GM19467 (cell line): ENCODE data around the gene EFCAB12.
"Not testable (repeated sequence)": the region's sequence is repeated elsewhere in the genome, so short reads cannot be mapped to it uniquely, and the experiment has no call there.

Source experiments
- ATAC-seq: cut with Tn5 transposase; IDR thresholded peaks from one replicate; pipeline ENCODE4 v1.9.1; 2021; ENCODE audit warnings: mild to moderate bottlenecking, moderate library complexity; ENCODE audit not compliant: unreplicated experiment

Gene EFCAB12

DNA sequence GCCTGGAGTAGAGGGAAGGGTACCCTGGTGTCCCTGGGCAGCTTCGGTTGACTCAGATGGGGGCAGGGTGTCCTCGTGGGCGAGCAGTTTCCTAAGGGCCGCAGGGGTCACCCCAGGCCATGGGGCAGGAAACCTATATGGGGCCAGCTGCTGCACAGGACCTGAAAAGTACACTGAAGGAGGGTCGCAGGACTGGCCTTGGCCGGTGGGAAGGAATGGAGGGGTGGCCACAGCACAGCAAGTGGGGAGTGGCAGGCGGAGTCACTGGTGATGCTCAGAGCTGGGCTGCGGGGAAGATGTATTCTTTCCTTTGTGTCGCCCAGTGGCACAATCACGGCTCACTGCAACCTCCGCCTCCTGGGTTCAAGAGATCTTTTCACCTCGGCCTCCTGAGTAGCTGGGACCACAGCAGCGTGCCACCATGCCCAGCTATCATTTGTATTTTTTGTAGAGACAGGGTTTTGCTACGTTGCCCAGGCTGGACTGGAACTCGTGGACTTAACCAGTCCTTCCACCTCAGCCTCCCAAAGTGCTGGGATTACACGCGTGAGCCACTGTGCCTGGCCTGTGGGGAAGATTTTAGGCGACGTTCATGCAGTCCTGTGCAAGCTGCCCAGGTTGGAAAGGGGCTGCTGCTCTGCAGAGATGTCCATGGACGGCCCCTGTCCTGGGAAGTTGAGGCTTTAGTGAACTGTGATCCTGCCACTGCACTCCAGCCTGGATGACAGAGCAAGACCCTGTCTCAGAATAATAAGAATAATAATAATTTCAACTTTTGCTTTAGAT is 57.2 kb downstream of the EFCAB12 start:
- ATAC-seq = no peak

DNA sequence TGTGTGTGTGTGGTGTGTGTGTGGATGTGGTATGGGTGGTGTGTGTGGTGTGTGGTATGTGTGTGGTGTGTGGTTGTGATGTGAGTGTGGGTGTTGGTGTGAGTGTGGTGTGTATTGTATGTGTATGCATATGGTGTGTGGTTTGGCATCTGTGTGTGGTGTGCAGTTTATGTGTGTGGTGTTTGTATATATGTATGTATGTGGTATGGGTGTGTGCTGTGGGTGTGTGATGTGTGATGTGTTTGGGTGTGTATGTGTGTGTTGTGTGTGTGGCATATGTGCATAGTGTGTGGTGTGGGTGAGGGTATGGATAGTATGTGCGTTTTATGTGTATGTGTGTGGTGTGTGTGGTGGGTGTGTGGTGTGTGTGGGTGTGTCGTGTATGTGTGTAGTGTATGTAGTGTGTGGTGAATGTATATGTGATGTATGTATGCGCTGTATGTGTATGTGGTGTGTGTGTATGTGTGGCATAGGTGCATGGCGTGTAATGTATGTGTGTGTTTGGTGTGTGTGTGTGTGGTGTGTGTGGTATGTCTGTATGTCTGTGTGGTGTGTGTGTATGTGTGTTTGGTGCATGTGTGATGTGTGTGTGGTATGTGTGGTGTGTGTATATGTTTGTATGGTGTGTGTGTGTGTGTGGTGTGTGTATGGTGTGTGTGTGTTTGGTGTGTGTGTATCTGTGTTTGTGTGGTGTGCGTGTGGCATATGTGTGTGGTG is 58.0 kb downstream of the EFCAB12 start:
- no peak for ATAC-seq

DNA sequence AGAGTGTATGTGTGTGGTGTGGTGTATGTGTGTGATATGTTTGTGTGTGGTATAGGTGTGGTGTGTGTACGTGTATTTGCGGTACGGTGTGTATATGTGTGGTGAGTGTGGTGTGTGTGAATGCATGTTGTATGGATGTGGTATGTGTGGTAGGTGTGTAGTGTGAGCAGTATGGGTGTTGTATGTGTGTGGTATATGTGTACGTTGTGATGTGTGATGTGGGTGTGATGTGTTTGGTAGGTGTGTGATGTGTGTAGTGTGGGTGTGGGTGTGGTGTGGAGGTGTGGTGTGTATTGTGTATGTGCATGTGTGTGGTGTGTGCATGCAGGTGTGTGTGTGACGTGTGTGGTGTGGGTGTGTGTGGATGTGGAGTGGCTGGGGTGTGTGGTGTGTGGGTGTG is 58.7 kb downstream of the EFCAB12 start:
- no peak for ATAC-seq

DNA sequence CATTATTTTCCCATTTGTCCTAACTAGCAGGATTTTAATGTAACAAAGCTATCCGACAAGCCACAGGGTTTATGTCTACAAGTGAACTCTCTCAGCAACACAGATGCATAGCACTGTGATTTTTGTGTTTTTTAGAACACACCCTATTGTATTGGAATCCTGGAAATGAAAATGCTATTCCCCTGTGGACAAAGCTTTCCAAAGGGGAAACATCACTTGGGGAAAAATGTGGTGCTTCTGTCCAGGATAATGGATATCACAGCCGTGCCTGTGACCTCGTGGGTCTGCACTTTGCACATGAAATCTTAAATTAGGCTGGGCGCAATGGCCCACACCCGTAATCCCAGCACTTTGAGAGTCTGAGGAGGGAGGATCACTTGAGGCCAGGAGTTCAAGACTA is 60.6 kb downstream of the EFCAB12 start:
- ATAC-seq = no peak

DNA sequence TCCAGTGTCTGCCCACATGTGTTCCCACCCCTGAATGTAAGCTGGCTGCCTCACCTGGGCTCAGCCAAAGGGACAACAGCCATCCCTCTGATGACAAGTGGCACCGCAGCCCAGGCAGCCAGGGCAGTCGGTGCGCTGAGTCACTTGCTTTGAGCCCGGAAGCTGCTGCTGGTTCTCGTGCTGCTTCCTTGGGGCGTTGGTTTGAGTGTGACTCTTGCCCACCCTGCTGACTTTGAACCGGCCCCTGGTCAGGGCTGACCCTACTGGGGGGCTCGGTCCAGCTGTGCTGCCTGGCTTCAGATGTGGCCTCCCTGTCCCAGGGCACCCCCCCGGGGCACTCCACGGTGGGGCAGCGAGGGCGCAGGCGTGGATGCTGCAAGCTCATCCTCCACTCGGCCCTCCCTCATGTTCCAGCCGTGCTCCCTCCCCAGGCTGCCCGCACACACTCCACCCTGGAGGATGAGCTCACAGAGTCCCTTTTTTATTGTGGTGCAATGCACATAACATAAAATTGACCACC is 62.1 kb downstream of the EFCAB12 start:
- ATAC-seq = no peak

DNA sequence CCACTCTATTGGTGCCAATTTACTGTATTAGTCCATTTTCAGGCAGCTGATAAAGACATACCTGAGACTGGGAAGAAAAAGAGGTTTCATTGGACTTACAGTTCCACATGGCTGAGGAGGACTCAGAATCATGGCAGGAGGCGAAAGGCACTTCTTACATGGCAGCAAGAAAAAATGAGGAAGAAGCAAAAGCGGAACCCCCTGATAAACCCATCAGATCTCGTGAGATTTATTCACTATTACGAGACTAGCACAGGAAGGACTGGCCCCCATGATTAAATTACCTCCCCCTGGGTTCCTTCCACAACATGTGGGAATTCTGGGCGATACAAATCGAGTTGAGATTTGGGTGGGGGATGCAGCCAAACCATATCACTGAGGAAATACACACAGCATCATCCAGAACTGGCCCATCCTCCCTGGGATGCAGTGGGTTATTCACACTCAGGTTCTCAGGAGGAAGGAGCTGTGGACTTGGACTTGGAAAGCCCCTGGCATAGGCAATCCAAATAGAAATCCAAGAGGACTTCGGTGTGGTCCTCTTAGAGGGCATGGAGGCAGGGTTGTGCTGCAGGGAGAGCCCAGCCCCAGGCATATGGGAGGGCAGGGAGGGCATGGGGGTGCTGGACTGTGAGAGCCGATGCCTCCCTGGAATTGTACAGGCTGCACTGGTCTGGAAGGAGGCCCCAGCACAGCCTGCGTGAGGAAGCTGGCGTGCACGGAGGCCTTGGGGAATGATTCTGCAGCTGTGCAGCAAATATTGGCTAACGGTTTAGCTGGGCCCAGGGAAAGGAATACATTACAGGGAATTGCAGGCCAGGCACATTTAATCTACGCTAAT is 62.9 kb downstream of the EFCAB12 start:
- no peak for ATAC-seq

DNA sequence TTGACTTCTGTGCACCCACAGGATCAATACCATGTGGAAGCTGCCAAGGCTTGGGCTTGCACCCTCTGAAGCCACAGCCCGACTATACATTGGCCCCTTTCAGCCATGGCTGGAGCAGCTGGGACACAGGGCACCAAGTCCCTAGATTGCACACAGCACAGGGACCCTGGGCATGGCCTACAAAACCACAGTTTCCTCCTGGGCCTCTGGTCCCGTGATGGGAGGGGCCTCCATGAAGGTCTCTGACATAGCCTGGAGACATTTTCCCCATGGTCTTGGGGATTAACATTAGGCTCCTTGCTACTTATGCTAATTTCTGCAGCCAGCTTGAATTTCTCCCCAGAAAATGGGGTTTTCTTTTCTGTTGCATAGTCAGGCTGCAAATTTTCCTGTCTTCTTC is 63.6 kb downstream of the EFCAB12 start:
- ATAC-seq = not testable (repeated sequence)

DNA sequence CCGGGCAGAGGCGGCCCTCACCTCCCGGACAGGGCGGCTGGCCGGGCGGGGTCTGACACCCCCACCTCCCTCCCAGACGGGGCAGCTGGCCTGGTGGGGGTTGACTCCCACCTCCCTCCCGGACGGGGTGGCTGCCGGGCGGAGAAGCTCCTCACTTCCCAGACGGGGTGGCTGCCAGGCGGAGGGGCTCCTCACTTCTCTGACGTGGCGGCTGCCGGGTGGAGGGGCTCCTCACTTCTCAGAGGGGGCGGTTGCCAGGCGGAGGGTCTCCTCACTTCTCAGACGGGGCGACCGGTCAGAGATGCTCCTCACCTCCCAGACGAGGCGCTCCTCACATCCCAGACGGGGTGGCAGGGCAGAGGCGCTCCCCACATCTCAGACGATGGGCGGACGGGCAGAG is 65.1 kb downstream of the EFCAB12 start:
- ATAC-seq = not testable (repeated sequence)

DNA sequence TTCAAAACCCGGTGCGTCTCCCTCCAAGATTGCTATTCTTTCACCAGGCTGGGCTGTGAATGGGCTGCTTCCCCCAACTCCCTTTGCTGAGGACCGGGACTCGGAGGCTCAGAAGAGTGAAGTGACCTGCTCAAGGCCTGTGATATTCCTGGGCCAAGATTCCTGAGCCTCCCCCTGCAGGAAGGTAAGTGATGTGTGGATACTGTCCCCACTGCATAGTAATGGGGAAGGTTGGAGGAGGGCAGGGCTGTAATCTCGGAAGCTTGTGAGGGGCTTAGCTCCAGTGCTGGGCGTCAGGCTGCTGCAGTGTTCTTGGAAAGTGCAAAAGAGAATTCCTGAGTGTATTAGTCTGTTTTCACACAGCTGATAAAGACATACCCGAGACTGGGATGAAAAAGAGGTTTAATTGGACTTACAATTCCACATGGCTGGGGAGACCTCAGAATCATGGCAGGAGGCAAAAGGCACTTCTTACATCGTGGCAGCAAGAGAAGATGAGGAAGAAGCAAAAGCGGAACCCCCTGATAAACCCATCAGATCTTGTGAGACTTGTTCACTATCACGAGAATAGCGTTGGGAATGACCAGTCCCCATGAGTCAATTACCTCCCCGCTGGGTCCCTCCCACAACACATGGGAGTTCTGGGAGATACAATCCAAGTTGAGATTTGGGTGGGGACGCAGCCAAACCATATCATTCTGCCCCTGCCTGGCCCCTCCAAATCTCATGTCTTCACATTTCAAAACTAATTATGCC is 67.6 kb downstream of the EFCAB12 start:
- no peak for ATAC-seq

DNA sequence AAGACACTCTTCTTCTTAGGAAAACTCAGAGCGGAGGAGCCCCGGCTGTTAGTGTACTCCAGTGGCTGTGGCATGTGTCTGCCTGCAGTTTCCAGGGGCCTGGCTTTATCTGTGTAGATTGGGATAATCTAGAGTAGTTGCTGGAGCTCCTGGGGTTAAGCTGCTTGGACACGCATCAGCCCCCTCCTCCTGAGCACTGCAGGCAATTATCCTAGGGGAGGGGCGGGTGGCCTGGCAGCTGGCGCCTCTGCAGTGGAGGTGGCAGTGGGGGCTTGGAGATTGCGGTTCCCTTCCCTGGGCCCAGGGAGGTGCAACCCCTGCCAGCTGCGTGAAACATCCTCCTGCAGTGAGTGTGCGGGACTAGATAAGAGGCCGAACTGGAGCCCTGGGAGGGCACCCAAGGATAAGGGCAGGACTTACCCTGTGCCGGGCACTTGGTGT is 68.2 kb downstream of the EFCAB12 start:
- ATAC-seq = no peak

DNA sequence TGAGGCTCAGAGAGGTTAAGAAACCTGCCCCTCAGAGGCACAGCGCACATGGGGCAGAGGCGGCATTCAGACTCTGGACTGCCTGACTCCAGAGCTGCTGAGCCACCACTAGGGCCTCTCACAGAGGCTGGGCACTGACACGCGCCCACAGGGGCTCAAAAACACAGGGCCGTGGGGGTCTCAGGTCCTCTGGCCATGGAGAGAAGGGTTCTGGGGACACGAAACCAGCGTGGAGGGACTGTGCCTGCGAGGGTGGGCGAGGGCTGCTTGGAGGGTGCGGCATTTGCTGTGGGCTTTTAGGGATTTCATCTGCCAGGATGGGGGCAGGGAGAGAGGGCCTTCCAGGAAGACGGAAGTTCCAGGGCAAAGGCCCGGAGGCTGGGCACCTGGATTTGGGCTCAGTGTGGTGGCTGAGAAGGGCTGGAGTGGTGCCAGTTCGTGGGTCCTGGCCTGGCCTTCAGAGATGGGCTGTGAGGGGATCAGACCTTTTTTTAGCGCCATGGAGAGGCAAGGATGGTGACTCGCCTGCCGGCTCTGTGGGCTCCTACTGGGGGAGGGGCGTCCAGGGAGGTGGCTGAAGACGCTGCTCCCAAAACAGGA is 69.6 kb downstream of the EFCAB12 start:
- no peak for ATAC-seq

DNA sequence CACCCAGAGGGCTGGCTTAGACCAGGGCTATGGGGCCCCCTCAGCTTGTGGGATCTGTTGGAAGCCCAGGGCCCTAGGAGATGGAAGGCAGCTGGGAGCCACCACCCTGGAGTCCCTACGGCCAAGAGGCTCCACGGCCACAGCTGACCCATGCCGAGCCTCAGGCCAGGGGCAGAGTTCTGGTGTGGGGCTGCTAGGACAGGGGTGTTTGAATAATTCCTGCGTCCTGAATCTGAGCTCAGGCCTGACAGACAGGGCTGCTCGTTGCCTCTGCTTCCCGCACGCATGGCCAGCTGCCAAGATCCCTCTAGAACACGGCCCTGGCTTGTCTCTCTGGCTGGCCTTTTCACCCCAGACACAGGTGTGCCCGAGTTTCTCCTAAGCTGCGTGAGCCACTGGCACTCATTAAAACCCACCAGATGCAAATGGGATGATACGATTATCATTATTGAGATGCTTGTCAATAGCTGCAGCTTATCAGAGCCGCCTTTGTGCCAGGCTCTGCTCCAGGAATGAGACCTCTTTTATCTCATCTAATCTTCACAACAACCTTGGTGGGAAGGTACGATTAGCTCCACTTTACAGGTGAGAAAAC is 70.2 kb downstream of the EFCAB12 start:
- no peak for ATAC-seq

DNA sequence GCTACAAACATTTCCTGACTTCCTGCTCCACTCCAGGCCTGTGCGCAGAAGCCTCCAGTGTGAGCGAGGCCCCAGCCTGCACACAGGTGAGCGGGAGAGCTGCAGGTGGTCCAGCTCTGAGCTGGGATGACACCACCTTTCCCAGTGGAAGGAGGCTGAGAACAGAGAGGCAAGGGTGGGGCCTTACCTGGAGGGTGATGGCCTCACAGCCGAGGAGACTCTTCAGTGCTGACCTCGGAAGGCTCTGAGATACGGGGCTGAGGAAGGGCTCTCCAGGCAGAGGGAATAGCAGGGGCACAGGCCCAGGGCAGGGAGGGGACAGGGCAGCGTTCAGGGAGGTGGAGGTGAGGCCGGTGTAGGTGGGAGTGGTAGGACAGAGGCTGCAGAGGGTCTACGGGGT is 70.8 kb downstream of the EFCAB12 start:
- no peak for ATAC-seq

DNA sequence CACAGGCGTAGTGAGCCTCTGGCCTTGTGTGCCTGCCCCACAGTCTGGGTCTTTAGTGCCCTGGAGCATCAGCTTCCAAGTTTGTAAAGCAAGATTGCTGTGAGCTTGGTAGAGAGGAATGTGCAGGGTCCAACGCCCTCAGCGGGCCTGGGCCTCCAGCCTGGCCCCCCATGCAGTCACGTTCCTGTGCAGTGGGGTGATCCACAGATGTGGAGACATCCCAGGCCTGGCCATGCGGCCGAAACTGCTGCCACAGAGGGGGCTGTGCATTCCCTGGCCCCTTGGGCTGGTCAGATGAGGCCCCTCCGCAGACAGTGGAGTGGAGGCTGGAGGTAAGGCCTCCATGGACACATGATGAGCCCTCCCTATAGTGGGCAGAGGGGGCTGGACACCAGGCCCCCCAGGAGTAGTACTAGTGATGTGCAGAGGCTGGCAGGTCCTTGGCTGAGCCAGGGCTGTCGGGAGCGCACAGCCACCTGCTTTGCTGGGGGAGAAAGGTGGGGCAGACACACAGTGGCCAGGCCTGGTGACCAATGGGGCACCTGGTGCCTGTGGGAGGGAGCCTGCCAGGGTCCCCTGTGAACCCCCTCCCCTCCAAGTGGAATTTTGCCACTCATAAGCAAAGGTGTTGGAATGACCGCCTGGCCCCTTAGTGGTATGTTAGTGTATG is 71.5 kb downstream of the EFCAB12 start:
- no peak for ATAC-seq

DNA sequence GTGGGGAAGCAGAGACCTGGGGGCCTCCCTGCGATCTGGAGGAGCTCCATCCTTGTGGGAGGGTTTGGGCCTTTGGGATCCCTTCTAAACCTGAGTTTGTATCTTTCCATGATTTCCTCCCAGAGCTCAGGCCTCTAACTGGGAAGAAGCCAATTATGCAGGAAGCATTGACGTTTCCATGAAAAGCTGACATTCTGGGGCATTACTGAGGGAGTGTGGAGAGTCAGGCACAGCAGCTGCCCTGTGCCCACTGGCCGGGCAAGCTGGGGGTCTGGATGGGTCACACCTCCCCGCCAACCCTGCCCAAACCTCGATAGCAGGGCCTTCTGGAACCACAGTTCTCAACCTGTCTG is 74.9 kb downstream of the EFCAB12 start:
- ATAC-seq = no peak

DNA sequence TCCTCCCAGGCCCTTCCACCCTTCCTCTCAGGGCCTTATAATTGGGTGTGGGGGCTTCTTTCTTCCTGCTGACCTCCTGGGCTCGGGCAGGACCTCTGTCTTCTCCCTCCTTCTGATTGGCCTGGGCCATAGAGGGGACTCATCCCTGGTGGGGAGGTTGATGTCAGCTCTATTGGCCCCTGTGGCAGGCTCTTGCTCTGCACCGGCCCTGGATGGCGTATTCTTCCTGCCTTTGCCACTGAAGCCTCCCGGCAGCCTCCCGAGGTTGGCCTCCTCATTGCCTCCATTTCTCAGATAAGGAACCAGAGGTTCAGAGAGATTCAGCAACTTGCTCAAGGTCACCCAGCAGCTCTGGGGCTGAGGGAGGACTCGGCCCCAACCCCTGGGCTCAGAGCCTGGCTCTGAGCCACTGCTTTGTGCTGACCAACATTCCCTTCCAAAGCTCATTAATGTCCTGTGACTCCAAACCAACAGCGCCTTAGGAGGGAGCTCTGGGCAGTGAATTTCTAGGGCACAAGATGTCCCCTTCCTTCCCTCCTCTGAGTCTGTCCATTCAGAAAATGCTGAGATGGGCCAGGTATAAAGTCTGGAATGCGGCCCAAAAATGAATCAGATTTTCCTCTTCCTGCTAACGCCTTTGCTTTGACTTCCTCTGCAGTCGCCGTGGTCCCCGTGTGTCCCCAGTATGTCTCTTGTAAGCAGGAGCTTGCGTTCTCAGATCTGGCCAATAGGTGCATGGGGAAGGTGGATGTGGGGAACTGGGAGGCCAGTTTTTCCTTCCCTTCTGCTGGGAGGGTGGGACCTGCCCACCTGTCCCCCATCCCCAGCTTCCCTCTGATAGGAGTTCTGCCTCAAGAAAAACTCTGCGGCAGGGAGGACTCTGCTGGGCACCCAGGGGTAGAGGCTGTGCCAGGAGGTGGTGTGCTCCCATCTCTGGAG is 75.5 kb downstream of the EFCAB12 start:
- no peak for ATAC-seq

DNA sequence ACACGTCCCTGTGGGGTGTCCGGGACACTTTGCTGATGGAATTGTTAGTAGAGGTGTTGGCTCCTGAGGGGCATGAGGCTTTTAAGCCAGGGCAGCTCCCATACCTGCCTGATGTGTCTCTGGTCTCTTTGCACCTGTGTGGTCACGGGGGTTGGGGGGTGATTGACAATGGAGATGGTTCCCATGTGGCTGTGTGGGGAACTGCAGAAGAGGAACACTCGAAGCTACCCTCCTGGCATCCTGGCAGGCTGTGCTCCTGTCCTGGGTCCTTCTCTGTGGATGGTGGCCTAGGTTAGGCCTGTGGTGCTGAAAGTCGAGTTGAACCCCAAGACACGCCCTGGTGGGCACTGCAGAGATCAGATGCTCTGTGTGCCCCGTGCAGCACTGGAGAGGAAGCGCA is 76.4 kb downstream of the EFCAB12 start:
- no peak for ATAC-seq
